ENCODE results near the gene ORC5. TPM values are rescaled to one million over a fixed set of nuclear protein-coding genes. Genes with fewer than 3 reads are reported as not detected.

Gene ORC5
- total and polyA plus RNA-seq, 2 of the 13 experiments (the other 11 are each of a cell fraction or from before 2014, with no cell fraction given) = 4.8 to 18.8 TPM

DNA sequence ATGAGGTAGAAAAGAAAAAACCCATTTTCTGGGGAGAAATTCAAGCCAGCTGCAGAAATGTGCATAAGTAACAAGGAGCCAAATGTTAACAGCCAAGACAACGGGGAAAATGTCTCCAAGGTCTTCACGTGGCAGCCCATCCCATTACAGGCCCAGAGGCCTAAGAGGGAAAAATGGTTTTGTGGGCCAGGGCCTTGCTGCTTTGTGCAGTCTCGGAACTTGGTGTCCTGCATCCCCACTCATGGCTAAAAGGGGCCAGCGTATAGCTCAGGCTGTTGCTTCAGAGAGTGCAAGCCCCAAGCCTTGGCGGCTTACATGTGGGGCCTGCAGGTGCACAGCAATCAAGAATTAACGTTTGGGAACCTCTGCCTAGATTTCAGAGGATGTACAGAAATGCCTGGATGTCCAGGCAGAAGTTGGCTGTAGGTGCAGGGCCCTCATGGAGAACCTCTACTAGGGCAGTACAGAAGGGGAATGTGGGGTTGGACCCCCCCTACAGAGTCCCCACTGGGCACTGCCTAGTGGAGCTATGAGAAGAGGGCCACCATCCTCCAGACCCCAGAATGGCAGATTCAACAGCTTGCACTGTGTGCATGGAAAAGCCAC is 9.0 kb downstream of the ORC5 start:
- BruUV-seq (replicated peaks) = no TSS peak

More for the DNA sequence above, 9.0 kb downstream of the ORC5 start:
- no peaks in the 10 kb centered on the region for H3K79me2 ChIP-seq (ENCODE audit: insufficient read depth, low read length)
- no peaks in the 10 kb centered on the region for H3K27me3 ChIP-seq (ENCODE audit: control insufficient read depth in 1 of 2, insufficient read depth in 2 of 2, low read length in 2 of 2)
- ChIA-PET POLR2A (no interaction called here), CTCF (ENCODE audit: low intra/inter-chr PET ratio, low total read pairs) (no interaction called here)
- no peak for DNase-seq (ENCODE audit: low spot score)
- H4K20me1 ChIP-seq (ENCODE audit: insufficient read depth, low read length) = no peaks in the 10 kb centered on the region
- H3K9ac ChIP-seq (ENCODE audit: insufficient read depth, low read depth, low read length) = no peak overlapping the region
- in situ Hi-C loops (cut with HindIII; ENCODE audit: extremely low pct_ligation_motif_present, low pct_unique_long_range_greater_than_20kb) = no loop called here
- WGBS (ENCODE audit: low lambda C conversion rate) = 99% methylated on average over 4 of the region's 6 CpGs
- H3K4me2 ChIP-seq (ENCODE audit: low read depth, low read length) = no peak overlapping the region
- no peak for ATAC-seq
- peaks cover 18% of the 10 kb centered on the region for H3K9me3 ChIP-seq (ENCODE audit: low read length)
- H3K27ac ChIP-seq (ENCODE audit: extremely low read length, insufficient read depth, low read length) = no peak overlapping the region
- TF ChIP-seq RBFOX2 (IDR thresholded peaks at IDR 0.05; ENCODE audit: low read depth, low read length) (no peak), ZNF615 (CRISPR knock-in tag; IDR thresholded peaks at IDR 0.05; ENCODE audit: borderline replicate concordance) (no peak), HOXA9 (CRISPR knock-in tag; IDR thresholded peaks at IDR 0.05; ENCODE audit: borderline replicate concordance) (no peak), ZSCAN31 (CRISPR knock-in tag; IDR thresholded peaks at IDR 0.05; ENCODE audit: low read depth) (no peak), CEBPG (CRISPR knock-in tag; IDR thresholded peaks at IDR 0.05) (no peak), SRF (IDR thresholded peaks at IDR 0.05; ENCODE audit: low read depth, low read length) (no peak), ZNF713 (CRISPR knock-in tag; IDR thresholded peaks at IDR 0.05) (no peak), AKNA (CRISPR knock-in tag; IDR thresholded peaks at IDR 0.05; ENCODE audit: borderline replicate concordance) (no peak), ZNF335 (CRISPR knock-in tag; IDR thresholded peaks at IDR 0.05) (no peak), EEA1 (CRISPR knock-in tag; IDR thresholded peaks at IDR 0.05; ENCODE audit: borderline replicate concordance) (no peak), SRY (CRISPR knock-in tag; IDR thresholded peaks at IDR 0.05) (no peak), ZNF710 (CRISPR knock-in tag; IDR thresholded peaks at IDR 0.05; ENCODE audit: borderline replicate concordance) (no peak)
- TF ChIP-seq, protein P1, sequence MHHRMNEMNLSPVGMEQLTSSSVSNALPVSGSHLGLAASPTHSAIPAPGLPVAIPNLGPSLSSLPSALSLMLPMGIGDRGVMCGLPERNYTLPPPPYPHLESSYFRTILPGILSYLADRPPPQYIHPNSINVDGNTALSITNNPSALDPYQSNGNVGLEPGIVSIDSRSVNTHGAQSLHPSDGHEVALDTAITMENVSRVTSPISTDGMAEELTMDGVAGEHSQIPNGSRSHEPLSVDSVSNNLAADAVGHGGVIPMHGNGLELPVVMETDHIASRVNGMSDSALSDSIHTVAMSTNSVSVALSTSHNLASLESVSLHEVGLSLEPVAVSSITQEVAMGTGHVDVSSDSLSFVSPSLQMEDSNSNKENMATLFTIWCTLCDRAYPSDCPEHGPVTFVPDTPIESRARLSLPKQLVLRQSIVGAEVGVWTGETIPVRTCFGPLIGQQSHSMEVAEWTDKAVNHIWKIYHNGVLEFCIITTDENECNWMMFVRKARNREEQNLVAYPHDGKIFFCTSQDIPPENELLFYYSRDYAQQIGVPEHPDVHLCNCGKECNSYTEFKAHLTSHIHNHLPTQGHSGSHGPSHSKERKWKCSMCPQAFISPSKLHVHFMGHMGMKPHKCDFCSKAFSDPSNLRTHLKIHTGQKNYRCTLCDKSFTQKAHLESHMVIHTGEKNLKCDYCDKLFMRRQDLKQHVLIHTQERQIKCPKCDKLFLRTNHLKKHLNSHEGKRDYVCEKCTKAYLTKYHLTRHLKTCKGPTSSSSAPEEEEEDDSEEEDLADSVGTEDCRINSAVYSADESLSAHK (CRISPR knock-in tag; IDR thresholded peaks at IDR 0.05; ENCODE audit: borderline replicate concordance) = no peak
- TF ChIP-seq, protein P2, sequence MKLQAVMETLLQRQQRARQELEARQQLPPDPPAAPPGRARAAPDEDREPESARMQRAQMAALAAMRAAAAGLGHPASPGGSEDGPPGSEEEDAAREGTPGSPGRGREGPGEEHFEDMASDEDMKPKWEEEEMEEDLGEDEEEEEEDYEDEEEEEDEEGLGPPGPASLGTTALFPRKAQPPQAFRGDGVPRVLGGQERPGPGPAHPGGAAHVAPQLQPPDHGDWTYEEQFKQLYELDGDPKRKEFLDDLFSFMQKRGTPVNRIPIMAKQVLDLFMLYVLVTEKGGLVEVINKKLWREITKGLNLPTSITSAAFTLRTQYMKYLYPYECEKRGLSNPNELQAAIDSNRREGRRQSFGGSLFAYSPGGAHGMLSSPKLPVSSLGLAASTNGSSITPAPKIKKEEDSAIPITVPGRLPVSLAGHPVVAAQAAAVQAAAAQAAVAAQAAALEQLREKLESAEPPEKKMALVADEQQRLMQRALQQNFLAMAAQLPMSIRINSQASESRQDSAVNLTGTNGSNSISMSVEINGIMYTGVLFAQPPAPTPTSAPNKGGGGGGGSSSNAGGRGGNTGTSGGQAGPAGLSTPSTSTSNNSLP (IDR thresholded peaks at IDR 0.05; ENCODE audit: low read depth, low read length) = no peak
- intact Hi-C loops (cut with micrococcal nuclease; ENCODE audit: unreplicated experiment) = no loop called here
- H2AFZ ChIP-seq (ENCODE audit: low read length) = no peak overlapping the region
- no peak overlapping the region for H3K4me3 ChIP-seq (replicated peaks in 1 of 3; ENCODE audit: insufficient read depth in 1 of 3, low read depth in 2 of 3, low read length in 3 of 3)
- FAIRE-seq = no peak
- peaks cover 7 to 71% of the 10 kb centered on the region in 2 experiments for H3K36me3 ChIP-seq (replicated peaks in 1 of 2; ENCODE audit: control insufficient read depth in 1 of 2, insufficient read depth in 2 of 2, low read length in 2 of 2)
- H3K4me1 ChIP-seq (ENCODE audit: insufficient read depth, low read length) = no peaks in the 10 kb centered on the region

All from HepG2 (cell line).